Motor neuron (in vitro differentiated cells): Measurements from ENCODE around the gene FOS. TPM values are rescaled to one million over a fixed set of nuclear protein-coding genes. Genes with fewer than 3 reads are reported as not detected.
"Not testable (repeated sequence)": the region's sequence is repeated elsewhere in the genome, so short reads cannot be mapped to it uniquely, and the experiment has no call there.

ENCODE experiments used
- ATAC-seq, 8 experiments: fragments of 200-7000 bp; cut with Tn5 transposase; replicated peaks in 6 of 8; 2 replicates each; pipeline ENCODE4 v1.8.0; 2021; ENCODE audit warnings: mild to moderate bottlenecking in 8 of 8, moderate library complexity in 8 of 8
- H3K27ac ChIP-seq, 2 donors: fragments of 250-450 bp; sonication (Bioruptor Pico); 2 replicates each; pipeline ENCODE4 v1.9.0; 2021; ENCODE audit warnings: antibody characterized with exemption in 2 of 2, mild to moderate bottlenecking in 2 of 2, moderate library complexity in 1 of 2
- H3K4me1 ChIP-seq, 2 donors: fragments of 250-450 bp; sonication (Bioruptor Pico); replicated peaks in 1 of 2; 2 replicates each; pipeline ENCODE4 v1.6.1; 2021; ENCODE audit warnings: antibody characterized with exemption in 2 of 2, mild to moderate bottlenecking in 2 of 2, moderate library complexity in 1 of 2
- H3K4me3 ChIP-seq, 5 donors: fragments of 250-450 bp; sonication (Bioruptor Pico); 2 replicates each; pipeline ENCODE4 v1.9.0; 2021; ENCODE audit warnings: antibody characterized with exemption in 5 of 5, mild to moderate bottlenecking in 5 of 5, moderate library complexity in 4 of 5
- WGBS, 10 experiments: fragments of 450-650 bp; shearing (Covaris generic); methylation state at CpG; one replicate each; pipeline ENCODE4 v1.0.0; 2022; 5-methylcytosine and 5-hydroxymethylcytosine counted together
- in situ Hi-C, 9 experiments: fragments of 400-800 bp; cut with MboI; loops; one replicate each; pipeline ENCODE4 v1.15.0; 2021; ENCODE audit warnings: low sequenced_read_pairs in 9 of 9, low pct_unique_long_range_greater_than_20kb in 2 of 9; ENCODE audit not compliant: unreplicated experiment in 9 of 9
- total RNA-seq, 8 experiments: library from RNA; unstranded; fragments of 300-600 nt; gene quantifications; 2 replicates each; pipeline versions ENCODE4 v1.2.3 to v1.2.4, GENCODE V29; 2022

Gene FOS
- 100 to 1,000 TPM in 1 of 8 experiments, 10 to 100 TPM in 6, 1 to 10 TPM in 1; 8.7 to 102 (median 52.9) TPM for total RNA-seq

- peak; percentile 17 to 71 (median 62) for ATAC-seq
- WGBS, 10 experiments, result 0 to 6% (median 0%) methylated on average over 3 to 7 of the region's 69 CpGs; no CpG with 5 or more reads in 6 of the 10 experiments
- Histone ChIP-seq H3K27ac (peak within 1 kb of the TSS; percentile 97 to 98), H3K4me1 (peaks cover 19 to 20% of the 10 kb centered on the region in 2 donors), H3K4me3 (peak within 1 kb of the TSS; percentile 48 to 79 (median 64))
- in situ Hi-C loops, result loop anchor here in 3 of 9 experiments (25.0 kb wide), 1 partner anchor 141 kb away; the partner anchor contains the start of gene NEK9 (in 3 of the 3)
These were observed at the start of gene FOS for GRCh38 chr14:75278422-75279152. Gene FOS, plus strand, starts transcription at chr14:75278828. Its CDS starts 155 bp downstream, at chr14:75278983.

GRCh38 chr14:75229661-75230139 lies 48.9 kb upstream of the FOS start:
- WGBS, 10 experiments, result 78 to 93% (median 92%) methylated on average over 2 to 3 of the region's 4 CpGs; no CpG with 5 or more reads in 7 of the 10 experiments
- peak in 1 of 8 experiments; percentile 25 for ATAC-seq
- Histone ChIP-seq H3K27ac (no peak overlapping the region), H3K4me1 (no peaks in the 10 kb centered on the region), H3K4me3 (no peak overlapping the region)
- in situ Hi-C loops, result no loop called here

- WGBS, 10 experiments, result 60 to 100% (median 70%) methylated on average over 1 to 4 of the region's 6 CpGs; no CpG with 5 or more reads in 2 of the 10 experiments
- Histone ChIP-seq H3K27ac (no peak overlapping the region), H3K4me1 (no peaks in the 10 kb centered on the region), H3K4me3 (no peak overlapping the region)
- peak in 3 of 8 experiments; percentile 76 to 89 (median 81) for ATAC-seq
- in situ Hi-C loops, result no loop called here
These were observed 48.4 kb upstream of the FOS start for GRCh38 chr14:75230140-75230792.

GRCh38 chr14:75231320-75231719 lies 47.3 kb upstream of the FOS start:
- 0 to 100% (median 73%) methylated on average over 1 to 2 of the region's 2 CpGs; no CpG with 5 or more reads in 3 of the 10 experiments for WGBS, 10 experiments
- H3K27ac ChIP-seq, result no peak overlapping the region
- in situ Hi-C loops, result no loop called here
- H3K4me1 ChIP-seq, result no peaks in the 10 kb centered on the region
- ATAC-seq, result no peak
- H3K4me3 ChIP-seq, result no peak overlapping the region

GRCh38 chr14:75232191-75232590 lies 46.4 kb upstream of the FOS start:
- ATAC-seq, result no peak
- 17 to 50% methylated on average over 1 of the region's 1 CpG; no CpG with 5 or more reads in 8 of the 10 experiments for WGBS, 10 experiments
- peaks cover 6% of the 10 kb centered on the region in 2 donors for H3K4me1 ChIP-seq
- no peak overlapping the region for H3K4me3 ChIP-seq
- in situ Hi-C loops, result no loop called here
- H3K27ac ChIP-seq, result no peak overlapping the region

- ATAC-seq, result no peak
- no peak overlapping the region for H3K4me3 ChIP-seq
- no peak overlapping the region for H3K27ac ChIP-seq
- in situ Hi-C loops, result no loop called here
- WGBS, 10 experiments, result 56 to 100% (median 89%) methylated on average over 1 to 2 of the region's 2 CpGs; no CpG with 5 or more reads in 4 of the 10 experiments
- H3K4me1 ChIP-seq, result peaks cover 8 to 10% of the 10 kb centered on the region in 2 donors
These were observed 46.0 kb upstream of the FOS start for GRCh38 chr14:75232597-75232996.

GRCh38 chr14:75234173-75235115 lies 44.2 kb upstream of the FOS start:
- no peak for ATAC-seq
- Histone ChIP-seq H3K4me3 (no peak overlapping the region), H3K27ac (no peak overlapping the region), H3K4me1 (peaks cover 26 to 28% of the 10 kb centered on the region in 2 donors)
- WGBS, 10 experiments, result 73 to 100% (median 90%) methylated on average over 3 to 13 of the region's 19 CpGs; no CpG with 5 or more reads in 1 of the 10 experiments
- in situ Hi-C loops, result no loop called here

- 66 to 100% (median 83%) methylated on average over 2 to 7 of the region's 7 CpGs for WGBS, 10 experiments
- ATAC-seq, in situ Hi-C loops, H3K4me3 ChIP-seq, H3K27ac ChIP-seq: not testable (repeated sequence)
- peaks cover 26 to 30% of the 10 kb centered on the region in 2 donors for H3K4me1 ChIP-seq
These were observed 43.4 kb upstream of the FOS start for GRCh38 chr14:75235198-75235597.

GRCh38 chr14:75236467-75236866 lies 42.2 kb upstream of the FOS start:
- peak overlapping the region; percentile 78 to 85 for H3K27ac ChIP-seq
- WGBS, 10 experiments, result 40 to 100% (median 96%) methylated on average over 1 to 6 of the region's 6 CpGs; no CpG with 5 or more reads in 2 of the 10 experiments
- H3K4me3 ChIP-seq, result no peak overlapping the region
- in situ Hi-C loops, result no loop called here
- H3K4me1 ChIP-seq, result peaks cover 26 to 30% of the 10 kb centered on the region in 2 donors
- no peak for ATAC-seq

- Histone ChIP-seq H3K4me3 (peak overlapping the region in 3 of 5 donors; percentile 0 to 15 (median 14)), H3K4me1 (peaks cover 26 to 30% of the 10 kb centered on the region in 2 donors), H3K27ac (peak overlapping the region; percentile 78 to 85)
- in situ Hi-C loops, result no loop called here
- no peak for ATAC-seq
- 6 to 90% (median 73%) methylated on average over 2 to 8 of the region's 9 CpGs; no CpG with 5 or more reads in 3 of the 10 experiments for WGBS, 10 experiments
These were observed 41.7 kb upstream of the FOS start for GRCh38 chr14:75236901-75237419.

GRCh38 chr14:75238756-75239455 lies 39.7 kb upstream of the FOS start:
- H3K4me3 ChIP-seq, result no peak overlapping the region
- in situ Hi-C loops, result no loop called here
- H3K4me1 ChIP-seq, result peaks cover 26 to 30% of the 10 kb centered on the region in 2 donors
- H3K27ac ChIP-seq, result peak overlapping the region; percentile 33 to 85
- ATAC-seq, result no peak
- WGBS, 10 experiments, result 48 to 83% (median 69%) methylated on average over 2 to 9 of the region's 11 CpGs; no CpG with 5 or more reads in 2 of the 10 experiments
